ENCODE measurements around the gene TMEM258.

DNA sequence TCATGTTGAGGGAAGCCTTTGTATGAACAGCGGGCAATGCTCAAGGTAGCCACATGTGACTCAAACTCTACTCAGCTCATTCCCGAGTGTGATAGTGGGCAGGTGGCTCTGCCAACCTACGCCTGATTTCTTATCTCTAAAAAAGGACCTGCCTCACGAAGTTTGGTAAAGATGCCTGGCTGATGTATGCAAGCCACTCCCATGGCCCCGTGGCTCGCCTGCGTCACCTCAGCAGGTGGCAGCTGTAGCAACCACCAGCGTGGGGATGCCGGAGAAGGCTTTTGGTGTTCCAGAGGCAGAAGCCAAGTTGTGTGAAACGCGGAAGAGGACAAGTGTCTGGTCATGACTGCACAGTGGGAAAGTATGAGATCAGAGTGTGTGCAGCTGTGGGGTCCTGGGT, 41.1 kb upstream of the TMEM258 start:
- TF ChIP-seq CTCF (conservative IDR thresholded peaks at IDR 0.05 in 1 of 2, IDR thresholded peaks at IDR 0.05 in 1 of 2; ENCODE audit: extremely low read depth in 1 of 2, insufficient read depth in 1 of 2, low read depth in 1 of 2, low read length in 2 of 2) (no peak), EZH2 (IDR thresholded peaks at IDR 0.05; ENCODE audit: borderline replicate concordance, low read length) (no peak)
